Stimulated activated CD8-positive, alpha-beta memory T cell treated with anti-CD3 and anti-CD28 coated beads, Interleukin-7, amount 100 ng/mL, for 24 hours (primary cell): ENCODE measurements around the gene HACE1.
"Not testable (repeated sequence)": the region's sequence is repeated elsewhere in the genome, so short reads cannot be mapped to it uniquely, and the experiment has no call there.

Experiments used
- DNase-seq: peaks from one replicate; pipeline ENCODE4 v3.0.0-alpha.2; 2020; ENCODE audit warnings: low read depth

HACE1 gene

DNA sequence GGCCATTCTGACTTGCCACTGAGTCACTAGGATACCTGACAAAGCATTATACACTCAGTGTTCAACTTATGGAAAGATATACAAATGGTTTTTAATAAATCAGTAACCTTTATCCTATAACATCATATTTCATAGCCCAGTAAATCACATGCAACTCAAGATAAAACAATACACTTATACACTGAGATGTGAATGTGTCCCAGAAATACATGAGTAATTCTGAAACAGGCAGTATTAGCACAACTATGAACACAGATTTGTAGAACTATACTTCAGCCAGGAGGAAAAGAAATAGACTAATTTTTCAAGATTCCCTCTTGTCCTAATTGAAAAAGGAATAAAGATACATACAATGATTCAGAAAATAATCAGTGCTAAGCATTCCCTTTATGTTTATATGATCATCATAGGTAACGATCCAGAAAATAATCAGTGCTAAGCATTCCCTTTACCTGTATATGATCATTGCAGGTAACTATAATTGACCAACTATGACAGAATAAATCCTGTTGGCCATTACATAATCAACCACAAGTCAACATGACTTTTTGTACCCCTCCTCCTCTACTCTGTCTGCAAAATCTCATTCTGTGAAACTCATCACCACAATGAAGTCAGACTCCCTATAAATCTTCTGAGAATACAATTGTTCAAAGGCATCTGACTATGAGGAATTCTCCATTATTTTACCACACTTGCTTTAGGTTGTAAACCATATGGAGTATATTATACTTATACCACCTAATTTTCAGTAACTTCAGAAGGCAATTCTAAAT is 30.3 kb downstream of the HACE1 start:
- no peak for DNase-seq

DNA sequence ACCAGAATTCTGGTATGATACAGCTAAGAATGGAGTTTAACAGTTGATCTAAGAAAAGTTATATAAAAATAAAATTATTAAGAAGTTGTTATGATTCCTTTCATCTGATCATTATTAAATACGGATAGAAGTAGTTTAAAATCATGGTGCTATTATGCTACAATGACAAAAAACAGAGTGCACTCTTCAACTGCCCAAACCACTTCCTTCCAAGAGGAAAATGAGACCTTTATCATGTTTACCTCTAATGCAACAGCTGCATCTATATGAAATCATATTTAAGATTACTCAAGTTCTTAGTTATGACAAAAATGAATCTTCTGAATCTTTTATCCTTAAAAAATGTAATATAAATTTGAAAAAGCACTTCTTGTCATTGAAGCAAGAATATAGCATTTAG is 31.2 kb downstream of the HACE1 start:
- DNase-seq, result no peak

DNA sequence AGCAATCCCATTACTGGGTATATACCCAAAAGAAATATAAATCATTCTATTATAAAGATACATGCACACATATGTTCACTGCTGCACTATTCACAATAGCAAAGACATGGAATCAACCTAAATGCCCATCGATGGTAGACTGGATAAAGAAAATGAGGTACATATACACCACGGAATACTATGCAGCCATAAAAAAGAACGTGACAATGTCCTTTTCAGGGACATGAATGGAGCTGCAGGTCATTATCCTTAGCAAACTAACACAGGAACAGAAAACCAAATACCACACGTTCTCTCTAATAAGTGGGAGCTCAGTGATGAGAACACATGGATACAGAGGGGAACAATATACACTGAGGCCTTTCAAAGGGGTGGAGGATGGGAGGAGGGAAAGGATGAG is 38.9 kb downstream of the HACE1 start:
- not testable (repeated sequence) for DNase-seq

DNA sequence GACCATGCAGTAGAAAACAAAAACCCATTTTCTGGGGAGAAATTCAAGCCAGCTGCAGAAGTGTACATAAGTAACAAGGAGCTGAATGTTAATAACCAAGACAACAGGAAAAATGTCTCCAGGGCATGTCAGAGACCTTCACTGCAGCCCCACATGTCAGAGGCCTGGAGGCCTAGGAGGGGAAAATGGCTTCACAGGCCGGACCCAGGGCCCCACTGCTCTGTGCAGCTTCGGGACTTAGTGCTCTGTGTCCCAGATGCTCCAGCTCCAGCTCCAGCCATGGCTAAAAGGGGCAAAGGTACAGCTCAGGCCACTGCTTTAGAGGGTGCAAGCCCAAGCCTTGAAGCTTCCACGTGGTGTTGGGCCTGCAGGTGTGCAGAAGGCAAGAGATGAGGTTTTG is 43.6 kb downstream of the HACE1 start:
- DNase-seq, result no peak

DNA sequence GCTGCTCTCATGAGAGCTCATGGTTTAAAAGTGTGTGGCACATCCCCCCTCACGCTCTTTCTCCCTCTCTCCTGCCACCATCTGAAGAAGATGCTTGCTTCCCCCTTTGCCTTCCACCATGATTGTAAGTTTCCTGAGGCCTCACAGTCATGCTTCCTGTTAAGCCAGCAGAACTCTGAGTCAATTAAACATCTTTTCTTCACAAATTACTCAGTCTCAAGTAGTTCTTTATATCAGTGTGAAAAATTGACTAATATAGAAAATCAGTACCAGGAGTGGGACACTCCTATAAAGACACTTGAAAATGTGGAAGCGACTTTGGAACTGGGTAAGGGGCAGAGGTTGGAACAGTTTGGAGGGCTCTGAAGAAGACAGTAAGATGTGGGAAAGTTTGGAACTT is 45.0 kb downstream of the HACE1 start:
- DNase-seq, result no peak

DNA sequence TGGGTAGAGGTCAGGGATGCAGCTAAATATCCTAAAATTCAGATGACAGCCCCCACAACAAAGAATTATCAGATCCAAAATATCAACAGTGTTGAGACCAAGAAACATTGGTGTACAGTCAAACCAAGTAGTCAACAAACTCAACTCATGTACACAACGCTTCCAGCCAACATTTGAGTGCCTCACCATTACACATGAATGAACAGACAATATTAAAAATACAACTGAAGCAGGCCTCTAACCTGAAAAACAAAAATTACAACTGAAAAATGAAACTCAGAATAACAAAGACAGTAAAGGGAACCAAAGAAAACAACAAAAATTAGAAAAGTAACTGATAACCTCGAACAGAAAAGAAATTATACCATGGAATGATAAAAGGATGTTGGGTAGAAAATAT is 46.2 kb downstream of the HACE1 start:
- DNase-seq, result no peak

DNA sequence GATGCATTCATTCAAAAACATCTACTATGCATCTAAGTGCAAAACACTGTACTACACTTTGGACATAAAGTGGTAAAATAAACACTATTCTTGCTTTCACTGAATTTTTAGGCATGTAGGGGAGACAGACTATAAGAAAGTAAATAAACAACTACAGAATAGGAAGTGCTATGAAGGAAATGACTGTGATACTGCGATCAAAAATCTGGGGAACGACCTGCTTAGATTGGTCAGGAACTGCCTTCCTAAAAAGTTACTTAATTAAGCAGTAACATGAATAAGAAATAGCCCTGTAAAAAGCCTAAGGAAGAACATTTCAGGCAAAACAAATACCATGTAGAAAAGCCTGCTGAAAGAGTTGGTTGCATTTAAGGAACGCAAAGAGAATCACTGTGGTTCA is 50.6 kb downstream of the HACE1 start:
- DNase-seq, result no peak

DNA sequence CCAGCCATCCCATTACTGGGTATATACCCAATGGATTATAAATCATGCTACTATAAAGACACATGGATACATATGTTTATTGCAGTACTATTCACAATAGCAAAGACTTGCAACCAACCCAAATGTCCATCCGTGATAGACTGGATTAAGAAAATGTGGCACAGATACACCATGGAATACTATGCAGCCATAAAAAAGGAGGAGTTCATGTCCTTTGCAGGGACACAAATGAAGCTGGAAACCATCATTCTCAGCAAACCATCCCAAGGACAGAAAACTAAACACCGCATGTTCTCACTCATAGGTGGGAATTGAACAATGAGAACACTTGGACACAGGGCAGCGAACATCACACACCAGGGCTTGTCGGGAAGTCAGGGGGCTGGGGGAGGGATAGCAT is 54.4 kb downstream of the HACE1 start:
- not testable (repeated sequence) for DNase-seq

DNA sequence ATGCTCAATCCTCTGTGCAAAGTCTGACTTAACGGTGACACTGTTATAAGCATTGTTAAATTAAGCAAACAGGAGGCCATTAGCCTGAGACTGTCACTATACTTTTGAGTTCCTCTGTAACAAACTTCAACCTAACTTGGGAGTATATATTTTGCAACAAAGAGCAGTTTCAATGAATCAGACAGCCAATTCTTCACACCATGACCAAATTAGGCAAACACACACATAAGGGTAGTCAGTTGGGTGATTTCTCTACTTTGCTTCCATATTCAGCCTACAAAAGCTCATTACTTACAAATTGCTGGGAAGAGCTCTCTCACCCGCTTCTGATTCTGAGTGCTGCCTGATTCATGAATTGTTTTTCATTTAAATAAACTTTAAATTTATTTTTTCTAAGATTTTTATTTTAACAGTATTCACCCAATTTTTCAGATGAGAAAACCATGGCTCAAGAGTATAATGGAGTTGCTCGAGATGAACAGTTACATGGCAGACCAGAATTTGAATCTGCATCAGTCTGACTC is 60.5 kb downstream of the HACE1 start:
- DNase-seq, result no peak

DNA sequence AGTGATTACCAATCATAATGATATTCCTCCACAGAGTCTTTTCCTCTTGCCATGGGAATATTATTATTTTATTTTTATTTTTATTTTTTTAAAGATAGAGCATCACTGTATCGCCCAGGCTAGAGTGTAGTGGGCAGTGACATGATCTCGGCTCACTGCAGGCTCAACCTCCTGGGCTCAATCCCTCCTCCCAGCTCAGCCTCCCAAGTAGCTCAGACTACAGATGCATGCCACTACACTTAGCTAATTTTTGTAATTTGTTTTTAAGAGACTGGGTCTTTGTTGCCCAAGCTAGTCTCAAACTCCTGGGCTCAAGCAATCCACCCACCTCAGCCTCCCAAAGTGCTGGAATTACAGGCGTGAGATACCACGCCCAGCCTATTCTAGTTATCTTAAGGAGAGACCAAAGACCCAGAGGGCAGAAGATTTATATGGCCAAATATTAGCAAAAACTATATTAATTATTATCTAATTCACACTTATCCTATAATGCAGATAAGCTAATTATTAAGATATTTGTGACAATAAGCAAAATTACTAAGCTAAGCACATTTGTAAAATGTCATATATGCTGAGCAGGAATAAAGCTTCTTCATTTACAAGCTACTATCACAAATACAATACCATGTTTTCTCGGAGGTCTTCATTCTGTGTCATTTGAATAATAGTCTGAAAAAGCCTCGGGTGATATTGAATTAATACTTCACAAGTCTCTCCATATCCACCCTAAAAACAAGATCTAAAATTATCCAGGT is 63.5 kb downstream of the HACE1 start:
- DNase-seq, result no peak

DNA sequence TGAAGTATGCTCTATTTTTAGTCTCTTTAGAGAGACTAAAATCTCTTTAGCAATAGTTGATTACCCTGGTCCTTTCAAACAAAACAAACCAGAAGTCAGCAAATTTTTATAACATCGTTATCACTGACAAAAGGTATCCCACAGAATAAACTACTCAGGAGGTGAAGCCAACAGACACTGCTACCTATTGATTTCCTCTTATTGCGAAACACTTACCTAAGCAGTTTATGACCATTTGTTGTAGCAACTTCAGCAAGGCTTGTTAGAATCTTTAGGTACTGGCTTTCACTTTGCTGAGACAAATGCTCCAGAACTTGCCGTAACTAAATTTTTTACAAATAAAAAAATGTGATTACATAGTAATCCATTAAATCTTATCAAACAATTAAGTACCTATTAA is 64.4 kb downstream of the HACE1 start:
- DNase-seq, result no peak

DNA sequence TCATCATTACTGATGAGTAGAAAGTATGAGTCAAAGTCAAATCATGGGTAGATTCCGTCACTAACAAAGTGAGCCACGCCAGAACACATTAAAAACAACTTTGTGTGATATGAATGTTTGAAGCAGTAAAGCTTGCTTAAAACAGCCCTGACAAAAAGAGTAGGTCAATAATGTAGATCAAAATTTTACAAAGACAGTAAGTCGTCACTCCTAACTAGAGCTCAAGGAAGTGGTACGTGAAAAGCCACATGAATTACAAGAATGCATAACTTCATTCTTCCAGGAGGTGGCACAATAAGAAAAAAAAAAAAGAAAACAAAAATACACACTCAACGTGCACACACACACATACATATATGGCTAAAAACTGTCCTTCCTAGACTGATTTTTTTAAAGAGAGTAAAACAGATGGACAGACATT is 69.9 kb downstream of the HACE1 start:
- no peak for DNase-seq

DNA sequence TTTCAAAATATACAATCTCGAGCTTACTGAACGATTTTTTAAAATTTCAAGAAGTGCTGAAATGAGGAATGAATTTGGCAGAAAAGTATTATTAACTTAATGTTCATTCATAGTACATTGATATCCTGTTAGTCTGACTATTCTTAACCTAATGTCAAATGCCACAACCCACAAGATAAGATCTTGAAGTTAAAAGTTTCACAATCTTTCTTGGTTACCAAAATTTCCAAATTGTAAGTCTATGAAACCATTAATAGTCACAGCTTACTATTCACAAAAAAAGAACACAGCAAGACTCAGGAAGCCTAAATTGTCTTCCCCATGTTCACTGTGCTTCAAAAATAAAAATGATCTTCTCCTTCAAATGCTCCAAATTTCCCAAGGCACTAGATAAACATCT is 71.3 kb downstream of the HACE1 start:
- no peak for DNase-seq

DNA sequence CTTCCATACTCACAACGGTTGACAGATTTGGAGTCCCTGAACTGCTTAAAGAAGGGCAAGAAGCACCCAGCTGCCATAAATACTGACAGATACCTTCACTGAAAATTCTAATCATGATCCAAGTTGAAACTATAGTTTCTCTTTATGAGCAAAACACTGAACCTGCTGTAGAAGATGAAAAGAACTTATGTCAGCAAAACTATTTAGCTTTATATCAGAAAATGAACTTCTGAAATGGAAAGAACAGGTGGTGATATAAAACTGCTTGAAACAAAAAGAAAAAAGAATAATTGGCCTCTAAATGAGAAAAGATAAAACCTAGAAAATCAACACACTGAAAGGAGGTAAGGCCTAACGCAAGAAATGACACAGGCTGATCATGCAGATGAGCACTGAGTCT is 72.4 kb downstream of the HACE1 start:
- DNase-seq, result no peak

DNA sequence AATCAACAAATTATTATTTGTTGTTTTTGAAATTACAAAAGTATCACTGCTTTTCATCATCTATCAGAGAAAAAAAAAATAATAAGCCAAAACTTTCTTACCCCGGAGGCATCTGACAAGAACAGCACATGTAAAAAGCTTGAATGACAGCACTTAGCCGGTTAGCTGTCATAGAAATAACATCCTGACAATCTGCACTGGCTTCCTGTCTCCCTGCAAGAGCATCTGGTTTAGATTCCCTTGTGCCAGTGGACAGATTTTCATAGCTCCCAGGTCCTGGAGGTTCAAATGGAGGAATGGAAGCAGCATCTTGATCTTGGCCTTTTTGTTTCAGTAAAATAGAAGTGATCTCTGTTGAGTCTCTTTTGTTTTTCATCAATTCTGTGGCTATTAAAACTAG is 74.8 kb downstream of the HACE1 start:
- DNase-seq, result no peak

DNA sequence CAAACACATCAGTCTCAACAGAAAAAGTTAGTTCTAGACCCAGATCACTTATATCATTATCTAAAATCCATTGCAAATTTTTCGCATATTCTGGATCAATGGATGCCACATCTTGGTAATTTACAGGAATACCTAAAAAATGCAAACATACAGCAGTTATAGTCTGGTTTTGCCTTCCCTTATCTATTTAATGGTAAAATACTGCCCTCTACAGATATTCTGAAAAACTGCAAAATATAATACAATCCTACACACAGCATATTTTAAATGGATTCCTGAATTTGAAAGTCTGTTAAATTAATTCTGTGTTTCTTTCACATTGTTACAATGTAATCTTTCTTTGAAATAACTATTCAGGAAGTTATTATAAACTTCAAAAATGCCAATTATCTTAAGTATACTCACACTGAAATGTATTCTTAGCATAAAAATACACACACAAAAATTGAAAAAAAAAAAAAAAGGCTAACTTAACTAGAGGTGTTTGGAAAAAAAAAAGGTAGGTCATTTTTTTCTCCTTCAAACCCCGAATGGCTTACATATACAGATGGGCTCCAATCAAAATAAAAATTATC is 88.4 kb downstream of the HACE1 start:
- DNase-seq, result no peak

DNA sequence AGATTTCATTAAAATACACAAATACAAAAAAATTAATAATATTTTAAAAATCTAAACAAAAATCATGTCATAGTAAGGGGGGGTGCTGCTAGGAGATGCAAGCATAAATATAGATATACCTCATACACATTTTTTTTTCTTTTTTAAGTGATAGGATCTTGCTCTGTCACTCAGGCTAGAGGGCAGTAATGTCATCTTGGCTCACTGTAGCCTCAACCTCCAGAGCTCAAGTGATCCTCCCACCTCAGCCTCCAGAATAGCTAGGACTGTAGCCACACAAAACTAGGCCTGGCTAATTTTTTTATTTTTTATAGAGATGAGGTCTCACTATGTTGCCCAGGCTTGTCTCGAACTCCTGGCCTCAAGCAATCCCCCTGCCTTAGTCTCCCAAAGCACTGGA is 90.8 kb downstream of the HACE1 start:
- no peak for DNase-seq

DNA sequence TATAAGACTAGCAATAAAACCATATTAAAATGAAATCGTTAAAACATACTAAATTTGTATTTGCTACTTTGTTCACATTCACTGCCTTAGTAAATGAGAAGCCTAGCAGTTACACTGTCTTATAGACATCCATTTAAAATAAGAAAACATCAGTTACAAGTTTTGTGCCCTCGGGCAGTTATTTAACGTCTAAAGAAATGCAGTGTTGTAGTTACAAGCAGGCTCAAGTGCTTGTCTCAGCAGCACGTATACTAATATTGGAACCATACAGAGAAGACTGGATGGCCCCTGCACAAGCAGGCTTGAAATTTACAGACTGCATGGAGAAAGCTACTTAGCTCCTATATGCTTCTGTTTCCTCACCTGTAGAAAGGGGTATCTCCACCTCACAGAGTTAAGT is 93.1 kb downstream of the HACE1 start:
- no peak for DNase-seq

DNA sequence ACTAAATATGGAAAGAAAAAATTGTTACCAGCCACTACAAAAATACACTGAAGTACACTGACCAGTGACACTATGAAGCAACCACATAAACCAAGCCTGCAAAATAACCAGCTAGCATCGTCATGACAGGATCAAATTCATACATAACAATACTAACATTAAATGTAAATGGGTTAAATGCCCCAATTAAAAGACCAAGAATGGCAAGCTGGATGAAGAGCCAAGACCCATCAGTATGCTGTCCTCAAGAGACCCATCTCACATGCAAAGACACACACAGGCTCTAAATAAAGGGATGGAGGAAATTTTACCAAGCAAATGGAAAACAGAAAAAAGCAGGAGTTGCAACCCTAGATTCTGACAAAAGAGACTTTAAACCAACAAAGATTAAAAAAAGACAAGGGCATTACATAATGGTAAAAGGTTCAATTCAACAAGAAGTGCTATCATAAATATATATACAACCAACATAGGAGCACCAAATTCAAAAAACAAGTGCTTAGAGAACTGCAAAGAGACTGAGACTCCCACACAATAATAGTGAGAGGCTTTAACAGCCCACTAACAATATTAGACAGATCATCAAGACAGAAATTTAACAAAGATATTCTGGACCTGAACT is 104.8 kb downstream of the HACE1 start:
- DNase-seq, result no peak

DNA sequence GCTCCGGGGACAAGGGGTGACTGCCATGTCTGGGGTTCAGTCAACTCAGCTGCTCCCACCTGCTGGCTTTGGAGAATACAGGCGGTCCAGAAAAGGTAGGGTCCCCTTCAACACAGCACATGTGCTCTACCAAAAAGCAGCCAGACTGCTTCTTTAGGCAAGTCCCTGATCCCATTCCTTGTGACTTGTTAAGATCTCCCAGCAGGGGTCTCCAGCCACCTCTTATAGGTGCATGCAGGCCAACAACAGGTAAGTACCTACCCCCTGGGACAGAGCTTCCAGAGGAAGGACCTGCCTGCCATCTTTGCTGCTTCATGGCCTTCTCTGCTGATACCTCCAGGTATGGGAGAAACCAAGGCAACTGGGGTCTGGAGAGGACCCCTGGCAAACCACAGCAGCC is 106.5 kb downstream of the HACE1 start:
- no peak for DNase-seq

DNA sequence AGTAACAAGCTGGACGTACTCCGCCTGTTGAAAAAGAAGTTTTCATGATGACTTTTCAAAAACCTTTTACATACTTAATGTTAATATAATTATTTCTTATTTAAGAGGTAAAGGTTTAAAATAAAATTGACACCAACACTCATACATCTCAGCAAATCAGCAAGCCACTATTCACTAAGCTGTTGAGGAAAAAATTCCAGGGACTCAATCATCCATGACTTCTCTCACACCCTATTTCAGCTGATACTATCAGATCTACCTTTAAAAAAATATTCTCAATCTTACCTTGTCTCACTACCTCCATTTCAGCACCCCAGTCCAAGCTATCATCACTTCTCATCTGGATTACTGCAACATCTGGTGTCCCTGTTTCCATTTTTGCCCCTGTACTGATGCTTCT is 109.3 kb downstream of the HACE1 start:
- no peak for DNase-seq

DNA sequence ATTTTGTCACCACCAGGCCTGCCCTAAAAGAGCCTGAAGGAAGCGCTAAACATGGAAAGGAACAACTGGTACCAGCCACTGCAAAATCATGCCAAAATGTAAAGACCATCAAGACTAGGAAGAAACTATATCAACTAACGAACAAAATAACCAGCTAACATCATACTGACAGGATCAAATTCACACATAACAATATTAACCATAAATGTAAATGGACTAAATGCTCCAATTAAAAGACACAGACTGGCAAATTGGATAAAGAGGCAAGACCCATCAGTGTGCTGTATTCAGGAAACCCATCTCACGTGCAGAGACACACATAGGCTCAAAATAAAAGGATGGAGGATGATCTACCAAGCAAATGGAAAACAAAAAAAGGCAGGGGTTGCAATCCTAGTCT is 120.6 kb downstream of the HACE1 start:
- not testable (repeated sequence) for DNase-seq

DNA sequence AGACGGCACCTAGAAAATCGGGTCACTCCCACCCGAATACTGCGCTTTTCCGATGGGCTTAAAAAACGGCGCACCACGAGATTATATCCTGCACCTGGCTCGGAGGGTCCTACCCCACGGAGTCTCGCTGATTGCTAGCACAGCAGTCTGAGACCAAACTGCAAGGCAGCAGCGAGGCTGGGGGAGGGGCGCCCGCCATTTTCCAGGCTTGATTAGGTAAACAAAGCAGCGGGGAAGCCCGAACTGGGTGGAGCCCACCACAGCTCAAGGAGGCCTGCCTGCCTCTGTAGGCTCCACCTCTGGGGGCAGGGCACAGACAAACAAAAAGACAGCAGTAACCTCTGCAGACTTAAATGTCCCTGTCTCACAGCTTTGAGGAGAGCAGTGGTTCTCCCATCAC is 122.2 kb downstream of the HACE1 start:
- not testable (repeated sequence) for DNase-seq
